ENCODE data around the gene PLAGL2. TPM values are rescaled to one million over a fixed set of nuclear protein-coding genes. Genes with fewer than 3 reads are reported as not detected.

PLAGL2 gene
- total RNA-seq, 1 experiment from 2014 or later = 40.4 TPM

DNA sequence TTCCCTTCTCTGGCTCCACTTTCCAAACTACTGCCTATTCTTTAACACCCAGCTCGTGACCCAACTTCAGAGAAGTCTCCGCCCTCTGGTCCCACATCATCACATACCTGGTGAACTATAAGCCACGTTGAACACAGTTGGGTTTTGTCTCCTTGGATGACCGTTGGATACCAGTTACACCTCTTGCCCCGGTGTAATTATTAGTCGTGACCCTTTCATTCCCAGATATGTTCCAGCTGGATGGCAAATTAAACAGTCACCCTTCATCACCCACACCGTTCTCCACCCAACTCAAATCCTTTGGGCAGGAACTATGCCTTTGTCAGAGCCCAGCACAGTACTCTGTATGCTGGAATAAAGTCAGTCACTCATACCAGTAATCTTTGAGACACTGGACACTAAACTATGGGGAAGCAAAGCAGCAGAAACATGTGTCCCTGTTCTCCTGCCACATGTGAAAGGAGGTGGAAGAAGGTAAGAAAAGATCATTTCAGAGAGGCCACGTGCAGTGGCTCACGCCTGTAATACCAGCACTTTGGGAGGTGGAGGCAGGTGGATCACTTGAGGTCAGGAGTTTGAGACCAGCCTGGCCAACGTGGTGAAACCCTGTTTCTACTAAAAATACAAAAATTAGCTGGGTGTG lies 22.5 kb downstream of the PLAGL2 start:
- intact Hi-C loops (cut with micrococcal nuclease; ENCODE audit: unreplicated experiment) = no loop called here
- BruUV-seq (replicated peaks) = no TSS peak
- no peak overlapping the region for H3K27ac ChIP-seq (ENCODE audit: low read depth, low read length, poor library complexity, severe bottlenecking)
- H3K36me3 ChIP-seq (ENCODE audit: insufficient read depth, low read length, poor library complexity, severe bottlenecking) = no peaks in the 10 kb centered on the region
- ChIA-PET CTCF (no interaction called here), POLR2A (ENCODE audit: low non-redundant PET) (no interaction called here)
- H3K4me3 ChIP-seq (ENCODE audit: low read depth, low read length, poor library complexity, severe bottlenecking) = no peak overlapping the region
- no peak for TF ChIP-seq EZH2 (IDR thresholded peaks at IDR 0.05; ENCODE audit: borderline replicate concordance, low read depth, low read length, poor library complexity, severe bottlenecking)
- TF ChIP-seq, protein P1, sequence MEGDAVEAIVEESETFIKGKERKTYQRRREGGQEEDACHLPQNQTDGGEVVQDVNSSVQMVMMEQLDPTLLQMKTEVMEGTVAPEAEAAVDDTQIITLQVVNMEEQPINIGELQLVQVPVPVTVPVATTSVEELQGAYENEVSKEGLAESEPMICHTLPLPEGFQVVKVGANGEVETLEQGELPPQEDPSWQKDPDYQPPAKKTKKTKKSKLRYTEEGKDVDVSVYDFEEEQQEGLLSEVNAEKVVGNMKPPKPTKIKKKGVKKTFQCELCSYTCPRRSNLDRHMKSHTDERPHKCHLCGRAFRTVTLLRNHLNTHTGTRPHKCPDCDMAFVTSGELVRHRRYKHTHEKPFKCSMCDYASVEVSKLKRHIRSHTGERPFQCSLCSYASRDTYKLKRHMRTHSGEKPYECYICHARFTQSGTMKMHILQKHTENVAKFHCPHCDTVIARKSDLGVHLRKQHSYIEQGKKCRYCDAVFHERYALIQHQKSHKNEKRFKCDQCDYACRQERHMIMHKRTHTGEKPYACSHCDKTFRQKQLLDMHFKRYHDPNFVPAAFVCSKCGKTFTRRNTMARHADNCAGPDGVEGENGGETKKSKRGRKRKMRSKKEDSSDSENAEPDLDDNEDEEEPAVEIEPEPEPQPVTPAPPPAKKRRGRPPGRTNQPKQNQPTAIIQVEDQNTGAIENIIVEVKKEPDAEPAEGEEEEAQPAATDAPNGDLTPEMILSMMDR (conservative IDR thresholded peaks at IDR 0.05; ENCODE audit: low read depth, low read length) = no peak
- no peaks in the 10 kb centered on the region for H3K27me3 ChIP-seq (replicated peaks; ENCODE audit: insufficient read depth, low read depth, low read length, poor library complexity)
- H3K9me3 ChIP-seq (ENCODE audit: low read depth, low read length, poor library complexity, severe bottlenecking) = no peaks in the 10 kb centered on the region
- peaks cover 7% of the 10 kb centered on the region for H3K4me1 ChIP-seq (ENCODE audit: insufficient read depth, low read length, poor library complexity, severe bottlenecking)
- no peak for DNase-seq (ENCODE audit: low spot score)

DNA sequence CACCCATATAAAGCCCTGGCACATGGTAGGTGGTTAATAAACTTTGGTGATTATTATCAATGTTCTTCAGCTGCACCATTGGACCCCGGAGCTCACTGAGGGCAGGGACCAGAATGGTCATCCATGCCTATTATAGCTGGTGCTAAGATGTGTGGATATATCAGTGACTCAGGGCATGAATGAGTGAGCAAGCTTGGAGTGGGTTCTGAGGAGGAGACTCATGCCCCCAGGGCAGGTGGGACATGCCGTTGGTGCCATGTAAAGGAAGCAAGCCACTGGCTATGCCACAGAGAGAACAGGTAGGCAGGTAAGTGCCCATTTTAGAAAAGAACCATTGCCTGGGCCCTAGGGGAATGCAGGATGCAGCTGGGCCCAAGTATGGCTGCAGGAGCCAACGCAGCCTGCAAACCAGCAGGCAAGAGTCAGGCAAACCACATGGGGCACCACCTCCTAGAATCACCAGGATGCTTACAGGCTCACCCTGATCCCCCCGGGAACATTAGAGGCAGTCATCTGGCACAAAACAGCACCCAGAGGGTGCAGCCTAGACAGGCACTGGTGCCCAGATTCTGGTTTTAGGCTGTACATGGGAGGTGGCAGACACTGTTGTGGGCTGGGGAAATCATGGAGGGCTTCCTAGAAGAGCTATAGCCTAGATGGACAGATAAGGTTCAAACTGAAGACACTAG lies 23.5 kb downstream of the PLAGL2 start:
- intact Hi-C loops (cut with micrococcal nuclease; ENCODE audit: unreplicated experiment) = no loop called here
- no peak overlapping the region for H3K27ac ChIP-seq (ENCODE audit: low read depth, low read length, poor library complexity, severe bottlenecking)
- H3K4me1 ChIP-seq (ENCODE audit: insufficient read depth, low read length, poor library complexity, severe bottlenecking) = peaks cover under 1% of the 10 kb centered on the region
- no peaks in the 10 kb centered on the region for H3K9me3 ChIP-seq (ENCODE audit: low read depth, low read length, poor library complexity, severe bottlenecking)
- no peak overlapping the region for H3K4me3 ChIP-seq (ENCODE audit: low read depth, low read length, poor library complexity, severe bottlenecking)
- TF ChIP-seq, protein P1 (conservative IDR thresholded peaks at IDR 0.05; ENCODE audit: low read depth, low read length) = no peak
- no peak for TF ChIP-seq EZH2 (IDR thresholded peaks at IDR 0.05; ENCODE audit: borderline replicate concordance, low read depth, low read length, poor library complexity, severe bottlenecking)
- no peaks in the 10 kb centered on the region for H3K36me3 ChIP-seq (ENCODE audit: insufficient read depth, low read length, poor library complexity, severe bottlenecking)
- DNase-seq (ENCODE audit: low spot score) = no peak
- ChIA-PET CTCF (no interaction called here), POLR2A (ENCODE audit: low non-redundant PET) (no interaction called here)
- BruUV-seq (replicated peaks) = no TSS peak
- no peaks in the 10 kb centered on the region for H3K27me3 ChIP-seq (replicated peaks; ENCODE audit: insufficient read depth, low read depth, low read length, poor library complexity)

DNA sequence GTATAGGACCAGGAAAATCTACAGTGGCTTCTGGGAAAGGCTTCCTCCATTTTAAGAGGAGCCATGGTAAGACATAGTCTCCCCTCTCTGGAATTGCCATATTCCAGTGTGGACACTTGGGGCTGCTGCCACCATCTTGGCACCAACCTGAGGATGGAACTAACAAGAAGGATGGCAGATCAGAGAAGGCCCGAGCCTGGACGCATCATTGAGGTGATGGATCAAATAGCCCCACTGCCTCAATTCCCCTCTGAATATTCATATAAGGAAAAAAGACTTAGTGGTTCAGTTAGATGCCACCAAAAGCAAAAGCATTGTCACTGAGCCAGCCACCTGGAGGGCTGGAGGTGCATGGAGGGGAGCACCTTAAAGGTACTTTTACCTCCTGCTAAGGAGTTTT lies 25.9 kb downstream of the PLAGL2 start:
- Histone ChIP-seq H3K36me3 (ENCODE audit: insufficient read depth, low read length, poor library complexity, severe bottlenecking) (no peaks in the 10 kb centered on the region), H3K9me3 (ENCODE audit: low read depth, low read length, poor library complexity, severe bottlenecking) (no peaks in the 10 kb centered on the region), H3K4me3 (ENCODE audit: low read depth, low read length, poor library complexity, severe bottlenecking) (no peak overlapping the region), H3K27me3 (replicated peaks; ENCODE audit: insufficient read depth, low read depth, low read length, poor library complexity) (no peaks in the 10 kb centered on the region), H3K27ac (ENCODE audit: low read depth, low read length, poor library complexity, severe bottlenecking) (no peak overlapping the region), H3K4me1 (ENCODE audit: insufficient read depth, low read length, poor library complexity, severe bottlenecking) (no peaks in the 10 kb centered on the region)
- BruUV-seq (replicated peaks) = no TSS peak
- intact Hi-C loops (cut with micrococcal nuclease; ENCODE audit: unreplicated experiment) = no loop called here
- no peak for DNase-seq (ENCODE audit: low spot score)
- CTCF ChIA-PET = no interaction called here
- POLR2A ChIA-PET (ENCODE audit: low non-redundant PET) = no interaction called here
- TF ChIP-seq EZH2 (IDR thresholded peaks at IDR 0.05; ENCODE audit: borderline replicate concordance, low read depth, low read length, poor library complexity, severe bottlenecking) = no peak
- TF ChIP-seq, protein P1 (conservative IDR thresholded peaks at IDR 0.05; ENCODE audit: low read depth, low read length) = no peak

All from A673 (cell line).